DMS79 (cell line): ENCODE measurements around the gene RPS14.

Source experiments
- DNase-seq: peaks from one replicate; lab custom pipeline; 2025; lab: John Stamatoyannopoulos, UW

Gene RPS14

GRCh38 chr5:150399524-150400211 lies 49.9 kb downstream of the RPS14 start:
- DNase-seq, result no peak

GRCh38 chr5:150398722-150399523 lies 50.6 kb downstream of the RPS14 start:
- no peak for DNase-seq

GRCh38 chr5:150397782-150398721 lies 51.5 kb downstream of the RPS14 start:
- no peak for DNase-seq

GRCh38 chr5:150397146-150397781 lies 52.3 kb downstream of the RPS14 start:
- no peak for DNase-seq

GRCh38 chr5:150396267-150396666 lies 53.3 kb downstream of the RPS14 start:
- no peak for DNase-seq

GRCh38 chr5:150395688-150395975 lies 53.9 kb downstream of the RPS14 start:
- DNase-seq, result no peak

GRCh38 chr5:150394912-150395687 lies 54.4 kb downstream of the RPS14 start:
- DNase-seq, result no peak

DNA sequence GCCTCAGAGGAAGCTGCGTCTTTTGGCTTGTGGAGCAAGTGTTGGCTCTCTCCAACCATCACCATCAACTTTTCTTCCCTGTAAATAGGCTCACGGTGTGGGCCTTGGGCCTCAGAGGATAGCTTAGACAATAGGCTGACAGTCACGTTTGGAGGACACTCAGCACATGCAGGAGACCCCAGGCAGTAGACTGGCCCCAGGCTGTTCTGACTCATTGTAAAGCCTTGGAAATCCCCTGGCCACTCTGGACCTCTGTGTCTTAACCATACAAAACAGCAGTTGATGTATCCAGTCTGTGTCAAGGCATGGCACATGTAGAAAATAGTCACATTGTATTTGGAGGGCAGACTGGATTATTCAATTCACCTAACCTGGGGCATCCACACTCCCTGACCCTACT lies 55.4 kb downstream of the RPS14 start:
- DNase-seq, result no peak

- DNase-seq, result no peak
Measured at GRCh38 chr5:150393096-150393645, 56.4 kb downstream of the RPS14 start.

DNA sequence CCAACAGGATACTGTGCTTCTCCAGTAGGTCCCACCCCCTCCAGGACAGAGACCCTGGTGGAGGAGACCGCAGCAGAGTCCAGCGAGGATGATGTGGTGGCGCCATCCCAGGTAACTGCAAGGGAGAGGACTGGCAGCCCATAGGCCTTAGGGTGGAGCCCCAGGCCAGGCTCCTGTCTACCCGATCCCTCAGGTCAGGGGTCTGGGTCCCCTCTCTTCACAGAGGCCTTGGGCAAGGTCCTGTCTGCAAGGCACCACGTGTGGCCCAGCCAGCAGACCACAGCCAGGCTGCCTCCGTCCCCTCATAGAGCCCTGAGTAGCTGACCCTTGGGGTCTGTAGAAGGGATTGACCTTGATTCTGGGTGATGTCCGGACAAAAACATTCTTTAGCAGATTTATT lies 56.9 kb downstream of the RPS14 start:
- no peak for DNase-seq
